Omental fat pad (tissue), 4 donors: ENCODE measurements around the gene CCDC192. TPM values are rescaled to one million over a fixed set of nuclear protein-coding genes. Genes with fewer than 3 reads are reported as not detected.

Experiments
- ATAC-seq: fragments of 150-250 bp; one replicate; pipeline ENCODE4 v1.9.1; 2016; ENCODE audit warnings: mild to moderate bottlenecking, moderate library complexity; ENCODE audit not compliant: low FRiP score
- DNase-seq: peaks from one replicate; pipeline ENCODE4 v3.0.0-alpha.2; 2019; ENCODE audit warnings: low spot score
- total RNA-seq, 4 donors: library from RNA; depleted of rRNA; stranded (reverse); fragments of >200 nt; gene quantifications; one replicate each; pipeline ENCODE4 v1.1.0, GENCODE V29; 2016
- TF ChIP-seq, protein P1 (sequence below), 3 donors: fragments of 450-650 bp; IDR thresholded peaks; one replicate each; pipeline ENCODE4 v1.5.1; 2016 to 2017; ENCODE audit warnings: antibody characterized with exemption in 3 of 3, mild to moderate bottlenecking in 3 of 3, moderate library complexity in 2 of 3

Gene CCDC192
- total RNA-seq, 4 donors from 2014 or later, result 0.56 TPM; not detected in 3

GRCh38 chr5:127960270-127960691 lies 257.1 kb downstream of the CCDC192 start:
- TF ChIP-seq, protein P1, sequence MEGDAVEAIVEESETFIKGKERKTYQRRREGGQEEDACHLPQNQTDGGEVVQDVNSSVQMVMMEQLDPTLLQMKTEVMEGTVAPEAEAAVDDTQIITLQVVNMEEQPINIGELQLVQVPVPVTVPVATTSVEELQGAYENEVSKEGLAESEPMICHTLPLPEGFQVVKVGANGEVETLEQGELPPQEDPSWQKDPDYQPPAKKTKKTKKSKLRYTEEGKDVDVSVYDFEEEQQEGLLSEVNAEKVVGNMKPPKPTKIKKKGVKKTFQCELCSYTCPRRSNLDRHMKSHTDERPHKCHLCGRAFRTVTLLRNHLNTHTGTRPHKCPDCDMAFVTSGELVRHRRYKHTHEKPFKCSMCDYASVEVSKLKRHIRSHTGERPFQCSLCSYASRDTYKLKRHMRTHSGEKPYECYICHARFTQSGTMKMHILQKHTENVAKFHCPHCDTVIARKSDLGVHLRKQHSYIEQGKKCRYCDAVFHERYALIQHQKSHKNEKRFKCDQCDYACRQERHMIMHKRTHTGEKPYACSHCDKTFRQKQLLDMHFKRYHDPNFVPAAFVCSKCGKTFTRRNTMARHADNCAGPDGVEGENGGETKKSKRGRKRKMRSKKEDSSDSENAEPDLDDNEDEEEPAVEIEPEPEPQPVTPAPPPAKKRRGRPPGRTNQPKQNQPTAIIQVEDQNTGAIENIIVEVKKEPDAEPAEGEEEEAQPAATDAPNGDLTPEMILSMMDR (IDR thresholded peaks at IDR 0.05), result no peak
- ATAC-seq (no peak), DNase-seq (no peak)

DNA sequence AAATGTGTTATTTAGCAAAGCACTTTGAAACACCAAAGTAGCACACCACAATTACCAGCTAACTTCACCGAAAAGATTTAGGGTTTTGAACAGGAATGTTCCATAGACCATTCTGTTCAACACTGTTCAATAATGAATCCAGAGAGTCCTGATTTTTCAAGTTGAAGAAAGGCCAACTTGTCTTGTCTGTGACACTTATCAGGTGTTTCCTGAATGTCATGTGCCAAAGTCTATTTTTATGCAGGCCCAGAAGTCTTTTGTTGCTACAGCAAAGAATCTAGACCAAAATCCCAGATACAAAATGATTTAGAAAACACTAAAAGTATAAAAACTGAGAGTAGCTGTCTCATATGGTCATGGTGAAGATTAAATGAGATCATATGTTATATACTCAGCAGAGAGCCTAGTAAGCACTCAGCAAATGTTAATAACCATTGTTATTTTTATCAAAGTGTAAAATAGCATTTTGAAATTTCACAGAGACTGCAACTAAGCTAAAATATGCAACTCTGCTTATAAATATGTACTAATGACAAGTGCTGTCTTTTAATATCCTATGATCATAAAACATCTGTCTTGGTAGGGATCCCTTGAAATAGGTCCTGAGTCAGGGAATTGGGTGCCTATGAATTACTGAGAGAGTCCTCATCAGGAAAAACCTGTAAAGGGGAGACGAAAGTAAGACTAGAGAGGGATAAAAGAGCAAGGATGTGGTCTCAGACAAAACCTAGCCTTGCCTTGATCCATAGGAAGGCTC lies 258.0 kb downstream of the CCDC192 start:
- no peak for DNase-seq
- TF ChIP-seq, protein P1 (IDR thresholded peaks at IDR 0.05), result no peak
- ATAC-seq, result no peak

- ATAC-seq, result no peak
- TF ChIP-seq, protein P1 (IDR thresholded peaks at IDR 0.05), result no peak
- DNase-seq, result no peak
These were observed 258.6 kb downstream of the CCDC192 start for GRCh38 chr5:127961763-127962145.

DNA sequence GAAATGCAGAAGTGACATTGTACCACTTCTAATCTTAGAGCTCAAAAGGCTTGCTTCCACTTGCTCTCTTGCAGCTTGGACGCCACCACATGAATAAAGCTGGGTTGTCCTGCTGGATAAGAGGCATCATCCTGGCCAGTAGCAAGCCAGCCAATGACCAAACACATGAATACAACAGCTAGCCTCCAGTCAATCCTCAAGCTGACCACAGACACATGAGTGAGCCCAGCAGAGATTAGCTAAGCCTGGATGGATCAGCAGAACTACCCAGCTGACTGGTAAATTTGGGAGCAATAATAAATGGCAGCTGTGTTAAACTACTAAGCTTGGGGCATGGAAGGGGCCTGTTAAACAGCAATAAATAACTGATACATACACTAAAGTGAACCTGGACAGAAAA lies 259.3 kb downstream of the CCDC192 start:
- no peak for DNase-seq
- ATAC-seq, result no peak
- TF ChIP-seq, protein P1 (IDR thresholded peaks at IDR 0.05), result no peak

DNA sequence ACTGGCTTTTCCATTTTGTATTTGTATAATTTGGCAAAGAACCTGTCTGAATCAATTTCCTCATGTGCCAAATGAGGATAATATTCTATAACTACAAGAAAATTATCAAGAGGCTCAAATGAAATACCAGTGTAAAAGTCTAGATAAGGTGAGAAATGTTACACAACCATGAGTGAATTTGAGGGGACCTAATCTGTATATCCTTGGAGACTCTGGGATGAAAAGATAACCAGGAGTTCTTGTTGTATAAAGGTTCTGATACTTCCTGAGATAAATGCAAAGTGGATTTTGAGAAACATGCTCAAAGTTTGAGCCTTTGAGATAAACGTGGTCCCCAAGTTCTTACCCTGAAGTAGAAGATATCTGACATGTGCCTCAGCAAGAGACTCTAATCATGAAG lies 260.0 kb downstream of the CCDC192 start:
- no peak for ATAC-seq
- TF ChIP-seq, protein P1 (IDR thresholded peaks at IDR 0.05), result no peak
- no peak for DNase-seq

- TF ChIP-seq, protein P1 (IDR thresholded peaks at IDR 0.05), result no peak
These were observed 260.7 kb downstream of the CCDC192 start for GRCh38 chr5:127963931-127964330.

GRCh38 chr5:127967323-127967982 lies 264.3 kb downstream of the CCDC192 start:
- TF ChIP-seq, protein P1 (IDR thresholded peaks at IDR 0.05), result no peak
- DNase-seq (no peak), ATAC-seq (no peak)

More at GRCh38 chr5:127963931-127964330, 260.7 kb downstream of the CCDC192 start:
- no peak for DNase-seq
- no peak for ATAC-seq
